ENCODE results near the gene CACNA1I.

DNA sequence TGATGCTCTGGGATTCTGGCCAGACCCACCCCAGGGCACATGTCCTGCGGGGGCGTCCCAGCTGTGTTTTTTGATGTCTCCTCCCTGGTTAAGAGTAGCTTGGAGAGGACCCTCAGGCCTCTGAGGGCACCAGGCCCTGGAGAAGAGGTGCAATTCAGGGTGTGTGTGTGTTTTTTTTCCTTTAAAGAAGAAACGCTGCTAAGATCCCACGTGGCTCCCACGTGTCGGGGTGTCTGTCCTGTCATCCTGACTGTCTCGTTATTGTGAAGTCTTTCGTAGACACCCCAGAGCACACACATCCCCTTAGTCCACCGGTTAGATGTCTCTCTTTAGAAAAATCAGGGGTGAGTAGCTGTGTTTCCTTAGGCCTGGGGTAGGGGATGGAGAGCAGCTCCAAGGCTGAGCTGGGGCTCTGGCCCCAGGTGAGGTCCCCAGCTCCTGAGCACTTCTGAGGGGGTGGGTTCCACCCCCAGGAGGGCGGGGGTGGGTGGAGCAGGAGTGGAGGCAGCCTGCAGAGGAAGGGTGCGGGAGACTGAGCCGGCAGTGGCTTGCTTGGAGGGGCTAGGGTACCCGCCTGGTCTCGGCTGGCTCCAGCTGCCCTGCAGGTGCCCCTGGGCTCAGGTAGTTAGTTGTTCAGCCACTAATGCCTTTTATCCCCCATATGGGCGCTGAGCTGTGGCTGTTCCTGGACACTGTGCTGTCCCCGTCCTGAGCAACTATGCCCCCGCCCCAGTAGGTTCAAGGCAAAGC is 116.4 kb downstream of the CACNA1I start:
- no peak for TF ChIP-seq CTCF (IDR thresholded peaks at IDR 0.05)
- no peak for TF ChIP-seq POLR2A (IDR thresholded peaks at IDR 0.05)
